Muscle of leg (tissue), 11 donors: ENCODE measurements around the gene VPS13D. TPM values are rescaled to one million over a fixed set of nuclear protein-coding genes. Genes with fewer than 3 reads are reported as not detected.

Experiments
- DNase-seq: peaks from one replicate; pipeline ENCODE4 v3.0.0; 2013
- H3K27ac ChIP-seq: one replicate; pipeline ENCODE4 v1.5.1; 2013; ENCODE audit warnings: mild to moderate bottlenecking, low read length, control low read depth
- H3K27me3 ChIP-seq: one replicate; pipeline ENCODE4 v1.6.1; 2013; ENCODE audit warnings: low read length; ENCODE audit not compliant: control insufficient read depth, insufficient read depth
- H3K36me3 ChIP-seq: one replicate; pipeline ENCODE4 v1.6.1; 2013; ENCODE audit warnings: low read length; ENCODE audit not compliant: control insufficient read depth, insufficient read depth
- H3K4me1 ChIP-seq: one replicate; pipeline ENCODE4 v1.6.1; 2013; ENCODE audit warnings: low read length; ENCODE audit not compliant: control insufficient read depth, insufficient read depth
- H3K4me3 ChIP-seq: one replicate; pipeline ENCODE4 v1.5.1; 2013; ENCODE audit warnings: low read length, control low read depth
- H3K9me3 ChIP-seq: replicated peaks from 2 replicates; pipeline ENCODE4 v1.6.1; 2013; ENCODE audit warnings: low read depth, low read length; ENCODE audit not compliant: control insufficient read depth
- WGBS: methylation state at CpG from one replicate; pipeline ENCODE4 v1.1.5; 2013; ENCODE audit warnings: missing lambda C conversion rate; ENCODE audit not compliant: insufficient coverage; 5-methylcytosine and 5-hydroxymethylcytosine counted together
- polyA plus RNA-seq, 8 donors: library from polyadenylated mRNA; unstranded; fragments of 120-200 nt; gene quantifications; one replicate each; pipeline versions ENCODE4 v1.2.1 to v1.2.3, GENCODE V29; 2013; ENCODE audit warnings: inconsistent platforms in 1 of 8, low replicate concordance in 1 of 8; ENCODE audit not compliant: insufficient read length in 8 of 8, insufficient read depth in 1 of 8
- total RNA-seq: library from RNA; stranded (reverse); fragments of 120-200 nt; gene quantifications from one replicate; pipeline ENCODE4 v1.2.4, GENCODE V29; 2013

Gene VPS13D
- total and polyA plus RNA-seq, 9 donors = 14.9 to 21.2 (median 17.0) TPM

GRCh38 chr1:12477936-12478611 lies 248.2 kb downstream of the VPS13D start:
- no peak overlapping the region for H3K4me3 ChIP-seq

GRCh38 chr1:12478612-12478985 lies 248.8 kb downstream of the VPS13D start:
- Histone ChIP-seq H3K27ac (peak overlapping the region; percentile 94), H3K9me3 (no peaks in the 10 kb centered on the region), H3K36me3 (peaks cover 2% of the 10 kb centered on the region), H3K4me1 (peaks cover 74% of the 10 kb centered on the region), H3K27me3 (no peaks in the 10 kb centered on the region), H3K4me3 (no peak overlapping the region)
- no peak for DNase-seq
- 0% methylated on average over 2 of the region's 11 CpGs for WGBS

More at GRCh38 chr1:12477936-12478611, 248.2 kb downstream of the VPS13D start:
- H3K9me3 ChIP-seq = no peaks in the 10 kb centered on the region
- 4% methylated on average over 17 of the region's 19 CpGs for WGBS
- H3K4me1 ChIP-seq = peaks cover 80% of the 10 kb centered on the region
- H3K27me3 ChIP-seq = no peaks in the 10 kb centered on the region
- H3K36me3 ChIP-seq = peaks cover 2% of the 10 kb centered on the region
- peak overlapping the region; percentile 94 for H3K27ac ChIP-seq
- peak; percentile 98 for DNase-seq

- Histone ChIP-seq H3K27ac (peak overlapping the region; percentile 94), H3K9me3 (no peaks in the 10 kb centered on the region), H3K36me3 (peaks cover 2% of the 10 kb centered on the region), H3K4me1 (peaks cover 67% of the 10 kb centered on the region), H3K27me3 (no peaks in the 10 kb centered on the region), H3K4me3 (no peak overlapping the region)
- DNase-seq = no peak
- 53% methylated on average over 2 of the region's 6 CpGs for WGBS
Observed at GRCh38 chr1:12479311-12479710, 249.5 kb downstream of the VPS13D start.

- Histone ChIP-seq H3K36me3 (peaks cover 2% of the 10 kb centered on the region), H3K27me3 (no peaks in the 10 kb centered on the region), H3K4me3 (no peak overlapping the region), H3K27ac (no peak overlapping the region), H3K4me1 (peaks cover 63% of the 10 kb centered on the region), H3K9me3 (no peaks in the 10 kb centered on the region)
- WGBS = 100% methylated on average over 3 of the region's 3 CpGs
- no peak for DNase-seq
Observed at GRCh38 chr1:12480041-12480440, 250.2 kb downstream of the VPS13D start.

- Histone ChIP-seq H3K9me3 (no peaks in the 10 kb centered on the region), H3K27me3 (no peaks in the 10 kb centered on the region), H3K4me1 (peaks cover 63% of the 10 kb centered on the region), H3K36me3 (peaks cover 4% of the 10 kb centered on the region), H3K27ac (peak overlapping the region; percentile 48), H3K4me3 (no peak overlapping the region)
- peak; percentile 73 for DNase-seq
- 54% methylated on average over 5 of the region's 5 CpGs for WGBS
Observed at GRCh38 chr1:12480748-12481362, 251.0 kb downstream of the VPS13D start.

- 50% methylated on average over 4 of the region's 6 CpGs for WGBS
- peaks cover 67% of the 10 kb centered on the region for H3K4me1 ChIP-seq
- no peak for DNase-seq
Observed at GRCh38 chr1:12481928-12482327, 252.1 kb downstream of the VPS13D start.

GRCh38 chr1:12482988-12483387 lies 253.2 kb downstream of the VPS13D start:
- H3K27me3 ChIP-seq = no peaks in the 10 kb centered on the region
- WGBS = 100% methylated on average over 1 of the region's 3 CpGs
- no peak overlapping the region for H3K27ac ChIP-seq
- H3K4me3 ChIP-seq = no peak overlapping the region
- H3K9me3 ChIP-seq = no peaks in the 10 kb centered on the region
- H3K36me3 ChIP-seq = peaks cover 4% of the 10 kb centered on the region
- DNase-seq = no peak
- peaks cover 57% of the 10 kb centered on the region for H3K4me1 ChIP-seq

More at GRCh38 chr1:12481928-12482327, 252.1 kb downstream of the VPS13D start:
- Histone ChIP-seq H3K4me3 (no peak overlapping the region), H3K9me3 (no peaks in the 10 kb centered on the region), H3K27ac (no peak overlapping the region), H3K36me3 (peaks cover 4% of the 10 kb centered on the region), H3K27me3 (no peaks in the 10 kb centered on the region)

- H3K4me3 ChIP-seq = no peak overlapping the region
- WGBS = 57% methylated on average over 9 of the region's 12 CpGs
- H3K9me3 ChIP-seq = no peaks in the 10 kb centered on the region
- H3K27me3 ChIP-seq = no peaks in the 10 kb centered on the region
- DNase-seq = no peak
- H3K36me3 ChIP-seq = peaks cover 2% of the 10 kb centered on the region
- H3K4me1 ChIP-seq = peaks cover 32% of the 10 kb centered on the region
- H3K27ac ChIP-seq = peak overlapping the region; percentile 7
Observed at GRCh38 chr1:12485231-12486058, 255.6 kb downstream of the VPS13D start.

- WGBS = 73% methylated on average over 1 of the region's 2 CpGs
- Histone ChIP-seq H3K36me3 (peaks cover 2% of the 10 kb centered on the region), H3K4me1 (peaks cover 28% of the 10 kb centered on the region), H3K9me3 (no peaks in the 10 kb centered on the region), H3K4me3 (no peak overlapping the region), H3K27me3 (no peaks in the 10 kb centered on the region), H3K27ac (no peak overlapping the region)
- DNase-seq = no peak
Observed at GRCh38 chr1:12486059-12486341, 256.2 kb downstream of the VPS13D start.

GRCh38 chr1:12486401-12487005 lies 256.7 kb downstream of the VPS13D start:
- Histone ChIP-seq H3K4me1 (peaks cover 26% of the 10 kb centered on the region), H3K27me3 (no peaks in the 10 kb centered on the region), H3K36me3 (peaks cover 2% of the 10 kb centered on the region), H3K9me3 (no peaks in the 10 kb centered on the region), H3K27ac (no peak overlapping the region), H3K4me3 (no peak overlapping the region)
- 84% methylated on average over 16 of the region's 18 CpGs for WGBS
- no peak for DNase-seq
